CD4-positive, alpha-beta T cell (primary cell): ENCODE data around the gene CIDEB. TPM values are rescaled to one million over a fixed set of nuclear protein-coding genes. Genes with fewer than 3 reads are reported as not detected.
A peak's percentile ranks its signal among the peaks of the same experiment; 100 is the strongest.

Experiments
- ATAC-seq: fragments of 200-7000 bp; cut with Tn5 transposase; one replicate; pipeline ENCODE4 v1.10.0; 2022; ENCODE audit warnings: mild to moderate bottlenecking; ENCODE audit not compliant: poor library complexity
- CTCF ChIA-PET: fragments of 350-600 bp; sonication (Branson Sonifier 250); formaldehyde crosslinking; loops from one replicate; lab custom pipeline; 2021; ENCODE audit warnings: antibody characterized with exemption, inconsistent platforms; lab: Charles Lee
- POLR2A ChIA-PET: fragments of 350-600 bp; sonication (Branson Sonifier 250); formaldehyde crosslinking; loops from one replicate; lab custom pipeline; 2021; ENCODE audit warnings: antibody characterized with exemption, inconsistent platforms; lab: Charles Lee
- DNase-seq, 14 experiments: peaks; one replicate each; pipeline ENCODE4 v3.0.0-alpha.2; 2013 to 2020; ENCODE audit warnings: mixed read lengths in 2 of 14
- H3K27ac ChIP-seq, 2 donors: one replicate each; pipeline versions ENCODE4 v1.5.1 to v1.7.0; 2013; ENCODE audit warnings: low read length in 2 of 2, low read depth in 1 of 2, mild to moderate bottlenecking in 1 of 2
- H3K27me3 ChIP-seq, 2 experiments: 1 replicate in 1 of 2; 2 replicates in 1 of 2; pipeline versions ENCODE4 v1.6.1 to v1.7.0; 2013; ENCODE audit warnings: low read length in 2 of 2, control low read depth in 1 of 2, mild to moderate bottlenecking in 1 of 2, moderate library complexity in 1 of 2; ENCODE audit not compliant: insufficient read depth in 2 of 2, control insufficient read depth in 1 of 2
- H3K36me3 ChIP-seq: one replicate; pipeline ENCODE4 v1.6.1; 2013; ENCODE audit warnings: low read length, control low read depth; ENCODE audit not compliant: insufficient read depth
- H3K4me1 ChIP-seq: one replicate; pipeline ENCODE4 v1.6.1; 2013; ENCODE audit warnings: low read length, control low read depth; ENCODE audit not compliant: insufficient read depth
- H3K4me3 ChIP-seq: one replicate; pipeline ENCODE4 v1.5.1; 2013; ENCODE audit warnings: mild to moderate bottlenecking, low read length, moderate library complexity
- H3K9me3 ChIP-seq, 2 experiments: 1 replicate in 1 of 2; 2 replicates in 1 of 2; pipeline versions ENCODE4 v1.6.1 to v1.7.0; 2013; ENCODE audit warnings: low read length in 2 of 2, mild to moderate bottlenecking in 2 of 2, control low read depth in 1 of 2, moderate library complexity in 1 of 2; ENCODE audit not compliant: control insufficient read depth in 1 of 2, insufficient read depth in 1 of 2
- H3K27ac Mint-ChIP-seq: one replicate; pipeline ENCODE4 v1.8.0; 2020; ENCODE audit warnings: mixed read lengths
- H3K27me3 Mint-ChIP-seq: one replicate; pipeline ENCODE4 v1.8.0; 2021; ENCODE audit warnings: mixed read lengths
- H3K36me3 Mint-ChIP-seq: one replicate; pipeline ENCODE4 v1.8.0; 2021; ENCODE audit warnings: low read depth, mixed read lengths
- H3K4me1 Mint-ChIP-seq: one replicate; pipeline ENCODE4 v1.8.0; 2021; ENCODE audit warnings: low read depth, mixed read lengths
- H3K4me3 Mint-ChIP-seq: one replicate; pipeline ENCODE4 v1.8.0; 2020; ENCODE audit warnings: mild to moderate bottlenecking, mixed read lengths
- H3K9me3 Mint-ChIP-seq: one replicate; pipeline ENCODE4 v1.8.0; 2020; ENCODE audit warnings: mixed read lengths
- intact Hi-C, 2 experiments: fragments of 100-400 bp; cut with DNase I in 1 of 2; cut with micrococcal nuclease in 1 of 2; formaldehyde crosslinking; loops; one replicate each; pipeline versions ENCODE4 v1.15.1 to v1.9.0; 2023 to 2025; cut with DNase I, micrococcal nuclease
- total RNA-seq, 174 experiments: library from RNA in 2 of 174; stranded (reverse) in 2 of 174; gene quantifications; one replicate each; pipeline ENCODE4 v1.2.3 and lab custom pipeline; 2021 to 2026
- TF ChIP-seq, protein P1 (sequence below): fragments of 200-600 bp; IDR thresholded peaks from one replicate; pipeline ENCODE4 v1.8.0; 2022; ENCODE audit warnings: antibody characterized with exemption, mild to moderate bottlenecking

Gene CIDEB
- total RNA-seq, 2 experiments from 2014 or later, result 7.4 to 9.2 TPM

DNA sequence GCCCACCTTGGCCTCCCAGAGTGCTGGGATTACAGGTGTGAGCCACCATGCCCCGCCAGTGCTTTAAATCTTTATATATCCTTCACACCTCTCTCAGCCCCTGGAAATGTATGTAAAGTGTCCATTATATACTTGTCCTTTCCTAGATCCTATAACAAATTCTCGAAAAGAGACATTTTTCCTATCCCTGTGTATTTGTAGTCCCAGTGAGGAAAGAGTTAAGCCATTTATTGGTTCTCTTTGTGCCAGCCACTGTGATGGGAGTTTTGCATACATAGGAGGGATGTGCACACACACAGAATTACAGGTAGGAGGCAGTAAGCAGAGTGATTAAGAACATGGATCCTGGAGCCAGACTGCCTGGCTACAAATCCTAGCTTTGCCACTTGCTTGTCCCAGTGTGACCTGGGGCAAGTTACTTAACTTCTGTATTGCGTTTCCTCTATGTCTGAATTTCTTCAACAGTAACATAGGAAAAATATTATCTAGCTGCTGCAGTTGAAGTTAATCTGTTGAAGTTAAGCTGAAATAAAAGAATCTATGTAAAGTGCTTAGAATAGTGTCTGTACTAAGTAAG, 34.3 kb downstream of the CIDEB start:
- ATAC-seq (no peak), DNase-seq (no peak)
- Histone ChIP-seq H3K36me3 (peaks cover 12% of the 10 kb centered on the region), H3K9me3 (no peaks in the 10 kb centered on the region), H3K4me3 (no peak overlapping the region), H3K27me3 (no peaks in the 10 kb centered on the region), H3K4me1 (peaks cover 52% of the 10 kb centered on the region), H3K27ac (peak overlapping the region; percentile 37 to 54)
- Mint-ChIP-seq H3K36me3 (peaks cover 23% of the 10 kb centered on the region), H3K27me3 (no peaks in the 10 kb centered on the region), H3K4me1 (peaks cover 54% of the 10 kb centered on the region), H3K27ac (peak overlapping the region; percentile 97), H3K4me3 (peak overlapping the region; percentile 65), H3K9me3 (no peaks in the 10 kb centered on the region)
- intact Hi-C loops, result loop anchor here in 1 of 2 experiments (5.0 kb wide), 2 partner anchors 39 to 41 kb away; partner anchors contain the start of genes GMPR2, LTB4R, LTB4R2 and NEDD8
- CTCF ChIA-PET, result interaction anchor here (1.0 to 1.5 kb wide), 4 partner anchors 23 to 165 kb away, joined by 3 to 8 read pairs (median 4); partner anchors contain the start of genes CIDEB and TINF2
- TF ChIP-seq, protein P1, sequence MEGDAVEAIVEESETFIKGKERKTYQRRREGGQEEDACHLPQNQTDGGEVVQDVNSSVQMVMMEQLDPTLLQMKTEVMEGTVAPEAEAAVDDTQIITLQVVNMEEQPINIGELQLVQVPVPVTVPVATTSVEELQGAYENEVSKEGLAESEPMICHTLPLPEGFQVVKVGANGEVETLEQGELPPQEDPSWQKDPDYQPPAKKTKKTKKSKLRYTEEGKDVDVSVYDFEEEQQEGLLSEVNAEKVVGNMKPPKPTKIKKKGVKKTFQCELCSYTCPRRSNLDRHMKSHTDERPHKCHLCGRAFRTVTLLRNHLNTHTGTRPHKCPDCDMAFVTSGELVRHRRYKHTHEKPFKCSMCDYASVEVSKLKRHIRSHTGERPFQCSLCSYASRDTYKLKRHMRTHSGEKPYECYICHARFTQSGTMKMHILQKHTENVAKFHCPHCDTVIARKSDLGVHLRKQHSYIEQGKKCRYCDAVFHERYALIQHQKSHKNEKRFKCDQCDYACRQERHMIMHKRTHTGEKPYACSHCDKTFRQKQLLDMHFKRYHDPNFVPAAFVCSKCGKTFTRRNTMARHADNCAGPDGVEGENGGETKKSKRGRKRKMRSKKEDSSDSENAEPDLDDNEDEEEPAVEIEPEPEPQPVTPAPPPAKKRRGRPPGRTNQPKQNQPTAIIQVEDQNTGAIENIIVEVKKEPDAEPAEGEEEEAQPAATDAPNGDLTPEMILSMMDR, result no peak
- POLR2A ChIA-PET, result interaction anchor here (0.8 to 1.7 kb wide), 8 partner anchors 26 to 193 kb away, joined by 3 to 19 read pairs (median 3); partner anchors contain the start of genes CBLN3, CHMP4A, CIDEB and DHRS1

DNA sequence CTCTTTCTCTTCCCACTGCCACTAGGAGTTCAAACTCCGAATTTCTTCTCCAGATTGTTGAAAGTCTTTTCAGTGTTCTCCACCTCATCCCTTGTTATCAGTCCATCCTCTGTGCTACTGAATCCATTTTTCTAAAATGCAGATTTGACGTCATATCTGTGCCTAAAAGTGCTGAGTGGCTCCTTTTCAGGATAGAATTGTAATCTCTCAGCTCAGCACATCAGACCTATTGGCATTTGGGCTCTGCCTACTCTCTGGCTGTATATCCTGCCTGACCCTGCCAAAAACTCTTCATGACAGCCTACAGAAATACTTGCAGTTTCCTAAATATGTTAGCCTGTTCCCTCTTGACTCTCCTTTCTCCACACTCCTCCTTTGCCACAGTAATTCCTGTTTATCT, 35.3 kb downstream of the CIDEB start:
- peak overlapping the region; percentile 87 for H3K4me3 Mint-ChIP-seq
- Histone ChIP-seq H3K4me1 (peaks cover 43% of the 10 kb centered on the region), H3K27ac (peak overlapping the region; percentile 92 to 95), H3K4me3 (no peak overlapping the region), H3K36me3 (peaks cover 22% of the 10 kb centered on the region), H3K27me3 (no peaks in the 10 kb centered on the region), H3K9me3 (no peaks in the 10 kb centered on the region)
- ChIA-PET CTCF (interaction anchor here (1.1 to 2.9 kb wide), 7 partner anchors 25 to 159 kb away, joined by 4 to 20 read pairs (median 11); partner anchors contain the start of genes IRF9, MDP1, PSME1 and TINF2), POLR2A (interaction anchor here (0.6 to 4.0 kb wide), 9 partner anchors 26 to 952 kb away, joined by 3 to 134 read pairs (median 15); partner anchors contain the start of genes CBLN3, IPO4, IRF9 and KHNYN)
- no peaks in the 10 kb centered on the region for H3K9me3 Mint-ChIP-seq
- intact Hi-C loops, result loop anchor here (1.0 to 5.0 kb wide), 3 partner anchors 25 to 40 kb away; partner anchors contain the start of genes GMPR2 (in 1 of the 2), LTB4R (in 1 of the 2), LTB4R2 (in 1 of the 2) and NEDD8 (in 1 of the 2)
- peaks cover 28% of the 10 kb centered on the region for H3K36me3 Mint-ChIP-seq
- H3K27me3 Mint-ChIP-seq, result no peaks in the 10 kb centered on the region
- TF ChIP-seq, protein P1, result no peak
- H3K27ac Mint-ChIP-seq, result peak overlapping the region; percentile 97
- H3K4me1 Mint-ChIP-seq, result peaks cover 48% of the 10 kb centered on the region
- DNase-seq, result no peak
- no peak for ATAC-seq

DNA sequence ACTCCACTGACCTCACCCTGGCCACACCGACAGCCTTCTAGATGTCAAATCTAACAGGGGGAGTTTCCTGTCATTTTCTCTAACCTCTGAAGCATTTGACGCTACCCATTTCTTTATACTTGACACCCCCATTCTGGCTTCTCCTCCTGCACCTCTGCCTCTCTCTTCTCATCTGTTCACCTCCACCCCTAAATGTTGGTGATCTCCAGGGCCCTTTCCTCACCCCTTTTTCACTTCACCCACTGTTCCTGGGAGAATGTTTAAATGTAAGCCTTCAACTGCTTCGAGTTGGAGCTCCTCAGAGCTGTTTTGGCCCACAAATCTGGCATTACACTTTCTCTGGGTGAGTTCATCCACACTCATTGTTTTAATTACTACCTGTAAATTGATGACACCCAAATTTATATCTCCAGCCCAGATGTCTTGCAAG, 35.9 kb downstream of the CIDEB start:
- TF ChIP-seq, protein P1, result no peak
- no peaks in the 10 kb centered on the region for H3K27me3 ChIP-seq
- Mint-ChIP-seq H3K4me1 (peaks cover 43% of the 10 kb centered on the region), H3K27me3 (no peaks in the 10 kb centered on the region), H3K36me3 (peaks cover 34% of the 10 kb centered on the region), H3K4me3 (peak overlapping the region; percentile 87), H3K27ac (peak overlapping the region; percentile 97), H3K9me3 (no peaks in the 10 kb centered on the region)
- DNase-seq (no peak), ATAC-seq (no peak)
- H3K4me1 ChIP-seq, result peaks cover 43% of the 10 kb centered on the region
- CTCF ChIA-PET, result interaction anchor here (1.0 to 3.6 kb wide), 14 partner anchors 9 to 160 kb away, joined by 3 to 20 read pairs (median 8); partner anchors contain the start of genes CHMP4A, CIDEB, IRF9 and MDP1
- H3K4me3 ChIP-seq, result peak overlapping the region; percentile 86
- peaks cover 28% of the 10 kb centered on the region for H3K36me3 ChIP-seq
- H3K27ac ChIP-seq, result peak overlapping the region; percentile 92 to 95
- POLR2A ChIA-PET, result interaction anchor here (0.6 to 4.0 kb wide), 24 partner anchors 26 to 951 kb away, joined by 3 to 134 read pairs (median 7); partner anchors contain the start of genes CBLN3, CHMP4A, CIDEB and DCAF11
- no peaks in the 10 kb centered on the region for H3K9me3 ChIP-seq
- intact Hi-C loops, result loop anchor here (1.0 to 5.0 kb wide), 8 partner anchors 25 to 59 kb away; partner anchors contain the start of genes GMPR2 (in 2 of the 2), NEDD8 (in 2 of the 2), CHMP4A (in 1 of the 2) and LTB4R (in 1 of the 2)
